BLaER1 treated with 17β-estradiol and CSF1 and Interleukin-3, amounts not matched to agents 10 nM and 100 nM (cell line): ENCODE results near the gene PTX4.

ENCODE experiments used
- H3K27ac ChIP-seq, 11 experiments: shearing (Covaris generic); formaldehyde crosslinking; 2 replicates each; pipeline ENCODE4 v1.8.1; 2022
- H3K27me3 ChIP-seq, 11 experiments: shearing (Covaris generic); formaldehyde crosslinking; 2 replicates each; pipeline ENCODE4 v1.8.1; 2022
- H3K36me3 ChIP-seq, 11 experiments: shearing (Covaris generic); formaldehyde crosslinking; 2 replicates each; pipeline ENCODE4 v1.8.1; 2022
- H3K4me1 ChIP-seq, 10 experiments: shearing (Covaris generic); formaldehyde crosslinking; 2 replicates each; pipeline ENCODE4 v1.8.1; 2022
- H3K4me2 ChIP-seq, 11 experiments: shearing (Covaris generic); formaldehyde crosslinking; 2 replicates each; pipeline ENCODE4 v1.8.1; 2022
- H3K4me3 ChIP-seq, 10 experiments: shearing (Covaris generic); formaldehyde crosslinking; 2 replicates each; pipeline ENCODE4 v1.8.1; 2022
- H3K9ac ChIP-seq, 11 experiments: shearing (Covaris generic); formaldehyde crosslinking; 2 replicates each; pipeline ENCODE4 v1.8.1; 2022
- H3K9me3 ChIP-seq, 11 experiments: shearing (Covaris generic); formaldehyde crosslinking; replicated peaks in 1 of 11; 2 replicates each; pipeline ENCODE4 v1.8.1; 2022
- H4K20me1 ChIP-seq, 11 experiments: shearing (Covaris generic); formaldehyde crosslinking; 2 replicates each; pipeline ENCODE4 v1.8.1; 2022
- Cebpa-rat ChIP-seq, 11 experiments: shearing (Covaris generic); IDR thresholded peaks; 2 replicates each; pipeline ENCODE4 v1.8.1; 2022

The PTX4 gene

DNA sequence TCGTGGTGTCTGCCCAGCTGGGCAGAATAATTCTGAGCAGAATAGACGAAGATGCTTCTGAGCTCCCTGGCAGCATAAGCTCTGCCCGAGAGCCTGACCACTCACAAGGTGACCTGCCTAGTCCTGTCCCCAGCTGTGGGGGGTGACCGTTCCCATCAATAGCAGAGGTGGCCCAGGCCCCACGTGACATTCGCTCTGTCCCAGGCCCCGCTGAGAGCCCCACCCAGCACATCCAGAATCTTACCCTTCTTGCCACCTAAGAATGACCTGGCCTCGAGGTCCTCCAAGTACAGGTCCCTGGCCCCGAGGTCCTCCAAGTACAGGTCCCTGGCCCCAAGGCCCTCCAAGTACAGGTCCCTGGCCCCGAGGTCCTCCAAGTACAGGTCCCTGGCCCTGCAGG lies 44.0 kb upstream of the PTX4 start:
- no peak overlapping the region for H3K27ac ChIP-seq
- peak overlapping the region in 1 of 10 experiments; percentile 53; a peak in 1 of 20 replicates for H3K4me3 ChIP-seq
- no peaks in the 10 kb centered on the region for H3K36me3 ChIP-seq
- peaks cover 0 to 99% (median 79%) of the 10 kb centered on the region in 11 experiments; a peak in 20 of 22 replicates for H4K20me1 ChIP-seq
- H3K27me3 ChIP-seq: peaks cover 74 to 90% (median 77%) of the 10 kb centered on the region in 11 experiments
- TF ChIP-seq Cebpa-rat (IDR thresholded peaks at IDR 0.05): no peak
- peak overlapping the region in 3 of 11 experiments; percentile 10 to 58 (median 37); a peak in 1 of 22 replicates for H3K9ac ChIP-seq
- no peaks in the 10 kb centered on the region for H3K9me3 ChIP-seq
- peak overlapping the region; percentile 69 to 95 (median 90) for H3K4me2 ChIP-seq
- peaks cover 53 to 88% (median 75%) of the 10 kb centered on the region in 10 experiments for H3K4me1 ChIP-seq

DNA sequence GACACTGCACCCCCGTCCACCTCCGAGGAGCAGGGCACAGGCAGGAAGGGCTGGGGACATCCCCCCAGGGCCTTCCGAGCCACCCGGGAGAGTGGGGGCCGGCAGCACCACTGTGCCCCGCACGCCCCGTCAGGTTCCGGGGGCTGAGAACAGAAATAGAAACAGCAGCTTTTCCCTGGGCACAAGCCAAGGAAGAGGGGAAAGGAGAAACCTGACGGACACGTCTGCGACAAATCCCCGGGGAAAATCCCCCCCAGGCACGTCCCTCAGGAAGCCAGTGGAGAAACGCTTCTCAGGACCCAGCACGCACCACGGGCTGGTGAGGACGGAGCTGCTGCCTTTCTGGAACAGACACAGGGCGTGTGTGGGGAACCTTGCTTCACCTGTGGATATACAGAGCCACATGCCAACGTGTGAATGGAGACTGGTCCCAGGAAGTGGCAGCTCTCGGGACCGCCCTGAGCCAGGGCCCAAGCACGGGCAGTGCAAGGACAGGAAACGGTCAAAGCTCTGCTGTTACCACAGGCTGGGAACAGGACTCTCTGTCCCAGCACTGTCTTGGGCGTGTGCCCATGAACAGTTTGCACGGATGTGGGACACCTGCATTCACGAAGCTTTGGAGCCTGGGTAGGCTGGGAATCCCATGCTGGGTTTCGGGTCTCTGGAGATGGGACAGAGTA lies 43.5 kb upstream of the PTX4 start:
- Histone ChIP-seq H4K20me1 (peaks cover 0 to 99% (median 77%) of the 10 kb centered on the region in 11 experiments; a peak in 20 of 22 replicates), H3K9me3 (no peaks in the 10 kb centered on the region), H3K4me2 (peak overlapping the region; percentile 69 to 95 (median 90)), H3K36me3 (no peaks in the 10 kb centered on the region), H3K27ac (no peak overlapping the region), H3K4me3 (peak overlapping the region in 2 of 10 experiments; percentile 5 to 6; a peak in 2 of 20 replicates), H3K27me3 (peaks cover 69 to 84% (median 72%) of the 10 kb centered on the region in 11 experiments), H3K9ac (peak overlapping the region in 1 of 11 experiments; percentile 35; a peak in 2 of 22 replicates), H3K4me1 (peaks cover 49 to 88% (median 75%) of the 10 kb centered on the region in 10 experiments)
- TF ChIP-seq Cebpa-rat (IDR thresholded peaks at IDR 0.05): no peak

DNA sequence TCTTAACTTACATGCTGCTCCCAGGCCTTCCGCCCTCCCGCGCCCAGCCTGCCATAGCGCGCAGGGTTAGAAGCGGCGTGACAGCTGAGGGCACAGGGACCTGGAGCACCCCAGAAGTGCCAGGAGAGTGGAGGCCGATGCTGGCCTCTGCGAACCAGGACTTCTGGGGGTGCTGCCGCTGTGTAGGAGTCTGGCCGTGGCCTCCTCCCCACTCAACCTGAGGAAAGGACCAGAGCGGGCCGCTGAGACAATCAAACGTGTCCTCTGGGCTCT lies 42.8 kb upstream of the PTX4 start:
- no peak overlapping the region for H3K9ac ChIP-seq
- no peak overlapping the region for H3K27ac ChIP-seq
- peaks cover 49 to 88% (median 75%) of the 10 kb centered on the region in 10 experiments for H3K4me1 ChIP-seq
- peaks cover 0 to 96% (median 73%) of the 10 kb centered on the region in 11 experiments; a peak in 20 of 22 replicates for H4K20me1 ChIP-seq
- no peaks in the 10 kb centered on the region for H3K9me3 ChIP-seq
- H3K27me3 ChIP-seq: peaks cover 64 to 78% (median 65%) of the 10 kb centered on the region in 11 experiments
- H3K36me3 ChIP-seq: no peaks in the 10 kb centered on the region
- peak overlapping the region; percentile 69 to 95 (median 90); a peak in 21 of 22 replicates for H3K4me2 ChIP-seq
- TF ChIP-seq Cebpa-rat (IDR thresholded peaks at IDR 0.05): no peak
- no peak overlapping the region; a peak in 1 of 20 replicates for H3K4me3 ChIP-seq

DNA sequence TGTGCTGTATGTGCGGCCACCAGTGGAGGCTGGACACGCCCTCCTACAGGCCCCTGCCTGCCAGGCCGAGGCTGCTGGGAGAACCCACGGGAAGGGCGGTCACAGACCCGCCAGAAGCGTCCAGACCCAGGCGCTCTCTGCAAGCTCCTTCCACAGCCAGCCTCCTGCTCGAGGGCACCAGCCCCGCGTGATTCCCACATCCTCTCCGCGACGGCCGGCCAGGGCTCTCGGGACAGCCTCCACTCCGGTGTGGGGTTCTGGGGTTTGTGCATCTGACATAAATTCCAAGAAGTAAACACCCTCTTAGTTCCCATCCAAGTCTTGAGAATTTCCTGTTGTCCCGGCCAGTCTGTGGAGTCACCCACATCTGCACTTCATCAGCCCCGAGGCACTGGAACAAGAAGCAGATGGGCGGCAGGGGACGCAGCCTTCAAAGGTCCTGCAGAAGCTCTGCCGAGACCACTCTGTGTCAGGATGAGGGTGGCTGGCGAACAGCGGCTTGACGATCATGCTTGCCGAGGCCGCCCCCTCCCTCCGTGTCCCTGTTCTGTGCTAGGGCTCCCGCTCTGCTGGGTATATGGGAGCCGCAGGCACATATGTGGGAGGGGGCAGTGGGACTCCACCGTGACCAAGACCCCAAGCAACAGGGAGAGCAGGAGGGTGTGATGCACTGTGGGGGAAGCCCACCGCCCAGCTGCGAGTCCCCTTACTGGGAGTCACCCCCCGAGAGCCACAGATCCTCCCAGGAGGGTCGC lies 42.3 kb upstream of the PTX4 start:
- no peak overlapping the region for H3K4me3 ChIP-seq
- no peak overlapping the region for H3K27ac ChIP-seq
- no peak for TF ChIP-seq Cebpa-rat (IDR thresholded peaks at IDR 0.05)
- peaks cover 59 to 72% (median 62%) of the 10 kb centered on the region in 11 experiments for H3K27me3 ChIP-seq
- no peaks in the 10 kb centered on the region for H3K36me3 ChIP-seq
- H3K9me3 ChIP-seq: no peaks in the 10 kb centered on the region
- no peak overlapping the region for H3K9ac ChIP-seq
- H3K4me1 ChIP-seq: peaks cover 50 to 88% (median 75%) of the 10 kb centered on the region in 10 experiments
- peak overlapping the region in 9 of 11 experiments; percentile 69 to 95 (median 90); a peak in 19 of 22 replicates for H3K4me2 ChIP-seq
- H4K20me1 ChIP-seq: peaks cover 0 to 90% (median 68%) of the 10 kb centered on the region in 11 experiments; a peak in 20 of 22 replicates

DNA sequence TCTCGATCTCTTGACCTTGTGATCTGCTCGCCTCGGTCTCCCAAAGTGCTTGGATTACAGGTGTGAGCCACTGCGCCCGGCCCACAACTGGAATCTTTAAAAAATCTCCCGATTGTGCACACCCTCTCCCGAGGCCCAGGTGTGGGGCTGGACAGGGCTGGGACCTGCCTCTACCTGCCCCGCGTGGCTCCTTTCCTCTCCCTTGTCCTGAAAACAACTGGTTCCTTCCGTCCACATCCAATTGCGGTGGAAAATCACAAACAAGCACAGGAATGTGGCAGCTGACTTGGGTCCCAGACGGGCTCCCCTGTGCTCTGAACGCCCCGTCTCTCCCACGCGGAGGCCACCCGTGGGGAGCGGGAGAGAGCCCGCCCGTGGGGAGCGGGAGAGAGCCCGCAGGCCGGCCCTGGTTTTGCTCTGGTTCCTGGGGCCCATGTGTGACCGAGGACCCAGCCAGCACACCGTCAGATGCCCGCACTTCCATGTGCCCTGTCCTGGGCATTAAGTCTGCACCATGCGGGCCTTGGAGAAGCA lies 41.7 kb upstream of the PTX4 start:
- H3K4me2 ChIP-seq: peak overlapping the region in 7 of 11 experiments; percentile 69 to 95 (median 90); a peak in 8 of 22 replicates
- no peaks in the 10 kb centered on the region for H3K9me3 ChIP-seq
- H3K27me3 ChIP-seq: peaks cover 52 to 71% (median 55%) of the 10 kb centered on the region in 11 experiments
- peaks cover 50 to 88% (median 75%) of the 10 kb centered on the region in 10 experiments for H3K4me1 ChIP-seq
- no peak overlapping the region for H3K27ac ChIP-seq
- H3K36me3 ChIP-seq: no peaks in the 10 kb centered on the region
- H3K4me3 ChIP-seq: no peak overlapping the region
- H3K9ac ChIP-seq: no peak overlapping the region
- no peak for TF ChIP-seq Cebpa-rat (IDR thresholded peaks at IDR 0.05)
- H4K20me1 ChIP-seq: peaks cover 0 to 88% (median 62%) of the 10 kb centered on the region in 11 experiments; a peak in 20 of 22 replicates

DNA sequence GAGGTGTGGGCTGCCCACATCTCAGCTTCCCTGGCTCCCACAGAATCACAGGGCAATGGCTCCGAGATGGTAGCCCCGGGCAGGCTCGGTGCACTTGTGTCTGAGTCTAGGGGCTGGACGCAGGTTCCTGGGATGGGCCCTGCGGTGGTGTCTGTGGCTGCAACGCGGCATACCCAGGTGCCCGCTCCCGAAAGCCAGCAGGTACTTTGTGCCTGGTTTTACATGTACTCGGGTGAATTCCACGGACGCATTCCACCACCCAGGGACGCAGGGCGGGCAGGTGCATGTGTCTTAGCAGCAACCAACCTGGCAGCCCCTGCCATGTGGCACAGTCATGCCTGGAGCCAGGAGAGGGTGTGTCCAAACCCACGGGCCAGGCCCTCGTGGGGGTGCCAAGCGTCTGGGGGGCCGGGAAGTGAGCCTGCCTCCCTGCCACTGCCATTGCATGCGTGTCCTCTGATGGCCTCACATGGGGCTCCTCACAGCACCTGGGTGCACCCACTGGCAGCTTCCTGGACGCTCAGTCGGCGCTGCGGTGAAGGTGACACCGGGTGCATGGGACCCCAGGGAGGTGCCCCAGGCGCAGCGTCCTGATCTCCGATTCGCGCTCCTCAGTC lies 40.3 kb upstream of the PTX4 start:
- peaks cover 38 to 79% (median 65%) of the 10 kb centered on the region in 10 experiments for H3K4me1 ChIP-seq
- H3K4me2 ChIP-seq: 0 out of 22 replicates have a peak overlapping the region, but pooled peaks of 1 of the 11 experiments have one; percentile 12
- H3K36me3 ChIP-seq: no peaks in the 10 kb centered on the region
- no peak overlapping the region for H3K4me3 ChIP-seq
- H3K27ac ChIP-seq: no peak overlapping the region
- no peak for TF ChIP-seq Cebpa-rat (IDR thresholded peaks at IDR 0.05)
- peaks cover 38 to 58% (median 41%) of the 10 kb centered on the region in 11 experiments for H3K27me3 ChIP-seq
- no peaks in the 10 kb centered on the region for H3K9me3 ChIP-seq
- H4K20me1 ChIP-seq: peaks cover 0 to 76% (median 48%) of the 10 kb centered on the region in 11 experiments; a peak in 20 of 22 replicates
- H3K9ac ChIP-seq: no peak overlapping the region

DNA sequence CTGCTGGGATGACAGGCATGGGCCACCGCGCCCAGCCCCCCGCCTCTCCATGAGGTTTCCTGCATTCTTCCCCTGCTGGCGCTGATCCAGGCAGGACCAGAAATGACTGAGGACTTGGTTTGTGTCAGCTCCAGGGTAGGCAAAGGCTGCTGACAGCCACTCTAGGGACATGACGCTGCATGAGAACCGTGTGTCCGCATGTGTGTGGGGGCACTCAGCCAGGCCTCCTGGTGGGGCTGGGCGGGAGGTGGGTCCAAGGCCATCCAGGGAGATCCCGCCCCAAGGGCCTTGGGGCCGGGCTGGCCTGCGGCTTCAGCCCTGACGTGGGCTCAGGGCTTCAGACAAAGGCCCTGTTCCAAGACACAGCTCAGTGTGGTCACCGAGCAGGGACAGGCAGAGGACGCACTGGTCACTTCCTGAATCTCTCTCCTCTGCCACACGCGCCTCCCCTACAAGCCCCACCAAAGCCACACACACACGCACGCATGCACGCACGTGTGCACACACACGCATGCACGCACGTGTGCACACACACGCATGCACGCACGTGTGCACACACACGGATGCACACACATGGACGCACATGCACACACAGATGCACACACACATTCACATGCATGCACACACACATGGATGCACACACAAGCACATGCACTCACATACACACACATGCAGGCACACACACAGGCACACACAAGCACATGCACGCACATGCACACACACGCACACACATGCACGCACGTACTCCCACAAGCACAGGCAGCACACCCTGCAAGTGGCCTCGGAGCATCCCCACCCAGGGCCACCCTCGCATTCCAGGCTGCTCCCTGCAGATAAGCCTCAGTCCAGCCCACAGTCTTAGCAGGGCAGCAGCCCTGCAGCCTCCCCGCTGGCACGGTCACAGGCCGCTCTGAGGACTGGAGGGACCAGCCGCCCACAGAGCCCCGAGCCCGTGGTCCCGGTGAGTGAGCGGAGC lies 39.4 kb upstream of the PTX4 start:
- Histone ChIP-seq H3K4me1 (peaks cover 29 to 70% (median 56%) of the 10 kb centered on the region in 10 experiments), H4K20me1 (peaks cover 0 to 67% (median 39%) of the 10 kb centered on the region in 11 experiments; a peak in 20 of 22 replicates), H3K36me3 (peaks cover 0 to 6% (median 0%) of the 10 kb centered on the region in 11 experiments; a peak in 3 of 22 replicates), H3K27me3 (peaks cover 29 to 48% (median 32%) of the 10 kb centered on the region in 11 experiments), H3K4me2 (peak overlapping the region in 9 of 11 experiments; percentile 79 to 96 (median 85); a peak in 18 of 22 replicates), H3K9ac (no peak overlapping the region), H3K9me3 (no peaks in the 10 kb centered on the region), H3K27ac (no peak overlapping the region), H3K4me3 (no peak overlapping the region)
- no peak for TF ChIP-seq Cebpa-rat (IDR thresholded peaks at IDR 0.05)
